K562 (cell line): ENCODE measurements around the gene DNAJC9. TPM values are rescaled to one million over a fixed set of nuclear protein-coding genes. Genes with fewer than 3 reads are reported as not detected.

ENCODE experiments used
- CEBPB ChIP-seq: fragments of 450-650 bp; IDR thresholded peaks from 2 replicates; pipeline ENCODE4 v1.6.1; 2016; ENCODE audit warnings: missing genetic modification characterization, missing compliant biosample characterization
- CEBPG ChIP-seq, 3 experiments: fragments of 200-800 bp in 1 of 3; sonication (Bioruptor generic) in 1 of 3; sonication (generic) in 1 of 3; formaldehyde crosslinking in 1 of 3; IDR thresholded peaks in 2 of 3; conservative IDR thresholded peaks in 1 of 3; 2 replicates each; pipeline versions ENCODE4 v1.6.1 to v1.8.0; 2016 to 2022; ENCODE audit warnings: missing compliant biosample characterization in 2 of 3, missing genetic modification characterization in 2 of 3, mild to moderate bottlenecking in 1 of 3, missing genetic modification reagents in 1 of 3
- DMBX1 ChIP-seq: fragments of 250-450 bp; sonication (Bioruptor Pico); IDR thresholded peaks from 2 replicates; pipeline ENCODE4 v1.8.0; 2022; ENCODE audit warnings: inconsistent platforms, mild to moderate bottlenecking, moderate library complexity, borderline replicate concordance
- EHMT2 ChIP-seq: fragments of 450-650 bp; IDR thresholded peaks from 2 replicates; pipeline ENCODE4 v1.6.1; 2018; ENCODE audit warnings: antibody characterized with exemption
- HES1 ChIP-seq: fragments of 450-650 bp; IDR thresholded peaks from 2 replicates; pipeline ENCODE4 v1.6.1; 2016; ENCODE audit warnings: low read depth, mild to moderate bottlenecking, moderate library complexity
- IFI16 ChIP-seq: fragments of 250-450 bp; sonication (Bioruptor Pico); IDR thresholded peaks from 2 replicates; pipeline ENCODE4 v2.1.2; 2022; ENCODE audit warnings: mild to moderate bottlenecking, inconsistent platforms
- KDM2B ChIP-seq: fragments of 250-450 bp; sonication (Bioruptor Pico); IDR thresholded peaks from 2 replicates; pipeline ENCODE4 v1.8.0; 2021; ENCODE audit warnings: mild to moderate bottlenecking, moderate library complexity
- MAZ ChIP-seq, 2 experiments: fragments of 450-650 bp in 1 of 2; sonication (generic) in 1 of 2; formaldehyde crosslinking; IDR thresholded peaks in 1 of 2; conservative IDR thresholded peaks in 1 of 2; 2 replicates each; pipeline versions ENCODE4 v1.4.0 to v1.5.0; 2020; ENCODE audit warnings: mild to moderate bottlenecking in 1 of 2, missing genetic modification reagents in 1 of 2
- PRMT5 ChIP-seq: sonication (generic); formaldehyde crosslinking; IDR thresholded peaks from 2 replicates; pipeline ENCODE4 v1.5.0; 2020; ENCODE audit warnings: missing genetic modification reagents
- RUNX1 ChIP-seq: sonication (generic); IDR thresholded peaks from 2 replicates; pipeline ENCODE4 v1.6.1; 2016; ENCODE audit warnings: antibody characterized with exemption, low read depth
- TAF9B ChIP-seq: fragments of 450-650 bp; IDR thresholded peaks from 2 replicates; pipeline ENCODE4 v1.6.1; 2018; ENCODE audit warnings: mild to moderate bottlenecking; ENCODE audit not compliant: partially characterized antibody
- THRAP3 ChIP-seq: fragments of 450-650 bp; IDR thresholded peaks from 2 replicates; pipeline ENCODE4 v1.6.1; 2016; ENCODE audit warnings: mild to moderate bottlenecking, inconsistent platforms, borderline replicate concordance
- USF1 ChIP-seq: sonication (generic); formaldehyde crosslinking; IDR thresholded peaks from 2 replicates; pipeline ENCODE4 v1.9.0; 2022; ENCODE audit warnings: mild to moderate bottlenecking, missing genetic modification reagents
- WHSC1 ChIP-seq: IDR thresholded peaks from one replicate; pipeline ENCODE4 v1.6.1; 2012; ENCODE audit warnings: low read length, control low read depth, inconsistent platforms
- XRCC5 ChIP-seq: fragments of 200-400 bp; formaldehyde crosslinking; IDR thresholded peaks from 2 replicates; pipeline ENCODE4 v1.6.1; 2017; ENCODE audit warnings: low read depth, mild to moderate bottlenecking, low read length
- YY1 ChIP-seq, 3 experiments: IDR thresholded peaks; 2 replicates each; pipeline ENCODE4 v1.6.1; 2011; ENCODE audit warnings: low read length in 2 of 3, mild to moderate bottlenecking in 2 of 3, moderate library complexity in 2 of 3, borderline replicate concordance in 1 of 3, control low read depth in 1 of 3, low read depth in 1 of 3; ENCODE audit not compliant: insufficient read depth in 3 of 3, insufficient replicate concordance in 2 of 3, control insufficient read depth in 1 of 3, insufficient read length in 1 of 3; ENCODE audit errors: extremely low read depth in 1 of 3
- ZBTB7A ChIP-seq: IDR thresholded peaks from 2 replicates; pipeline ENCODE4 v1.6.1; 2011; ENCODE audit warnings: low read depth, mild to moderate bottlenecking, low read length, moderate library complexity, borderline replicate concordance; ENCODE audit not compliant: control insufficient read depth
- ZNF239 ChIP-seq: fragments of 250-450 bp; sonication (Bioruptor Pico); IDR thresholded peaks from 2 replicates; pipeline ENCODE4 v1.4.0; 2020; ENCODE audit warnings: mild to moderate bottlenecking
- ZNF436 ChIP-seq: fragments of 250-450, 450-650 bp; sonication (Bioruptor Pico); formaldehyde crosslinking; IDR thresholded peaks from 2 replicates; pipeline ENCODE4 v1.7.0; 2020; ENCODE audit warnings: mild to moderate bottlenecking
- ZNF561 ChIP-seq: fragments of 450-650 bp; formaldehyde crosslinking; conservative IDR thresholded peaks from 2 replicates; pipeline ENCODE4 v1.4.0; 2020; ENCODE audit warnings: mild to moderate bottlenecking, moderate library complexity
- ZNF707 ChIP-seq: fragments of 250-450 bp; sonication (Bioruptor Pico); conservative IDR thresholded peaks from 2 replicates; pipeline ENCODE4 v1.8.0; 2022; ENCODE audit warnings: inconsistent platforms, mild to moderate bottlenecking, moderate library complexity
- ZNF717 ChIP-seq: fragments of 250-450 bp; sonication (Bioruptor Pico); IDR thresholded peaks from 2 replicates; pipeline ENCODE4 v1.5.0; 2021
- ZZZ3 ChIP-seq: fragments of 450-650 bp; IDR thresholded peaks from 2 replicates; pipeline ENCODE4 v1.6.1; 2016; ENCODE audit warnings: antibody characterized with exemption, mild to moderate bottlenecking, moderate library complexity
- polyA plus RNA-seq, 8 experiments: library from polyadenylated mRNA; depleted of rRNA in 4 of 8; stranded (reverse) in 5 of 8; unstranded in 3 of 8; fragments of >200 nt; fragmentation: Nextera tagmentation in 2 of 8; fragmentation: Illumina TruSeq in 1 of 8; extraction: Ambion mirVana in 2 of 8; extraction: Trizol in 1 of 8; gene quantifications; 2 replicates each; pipeline versions ENCODE4 v1.2.1 to v1.2.3, GENCODE V29; 2011 to 2014; ENCODE audit warnings: inconsistent platforms in 1 of 8, missing spikeins in 1 of 8
- total RNA-seq, 7 experiments: library from RNA; depleted of rRNA in 6 of 7; stranded (reverse); fragments of >200 nt in 6 of 7; fragmentation: Illumina TruSeq in 2 of 7; extraction: Trizol in 2 of 7; gene quantifications; 2 replicates each; pipeline versions ENCODE4 v1.2.1 to v1.2.3, GENCODE V29; 2011 to 2021; ENCODE audit warnings: low replicate concordance in 1 of 7
- TF ChIP-seq, protein P1 (sequence below): fragments of 250-450 bp; sonication (Bioruptor Pico); IDR thresholded peaks from 2 replicates; pipeline ENCODE4 v1.4.0; 2020

Gene DNAJC9
- total and polyA plus RNA-seq, 9 of the 15 experiments (the other 6 are each of a cell fraction or from before 2014, with no cell fraction given), result 66.7 to 133 (median 102) TPM

- TF ChIP-seq, protein P1, sequence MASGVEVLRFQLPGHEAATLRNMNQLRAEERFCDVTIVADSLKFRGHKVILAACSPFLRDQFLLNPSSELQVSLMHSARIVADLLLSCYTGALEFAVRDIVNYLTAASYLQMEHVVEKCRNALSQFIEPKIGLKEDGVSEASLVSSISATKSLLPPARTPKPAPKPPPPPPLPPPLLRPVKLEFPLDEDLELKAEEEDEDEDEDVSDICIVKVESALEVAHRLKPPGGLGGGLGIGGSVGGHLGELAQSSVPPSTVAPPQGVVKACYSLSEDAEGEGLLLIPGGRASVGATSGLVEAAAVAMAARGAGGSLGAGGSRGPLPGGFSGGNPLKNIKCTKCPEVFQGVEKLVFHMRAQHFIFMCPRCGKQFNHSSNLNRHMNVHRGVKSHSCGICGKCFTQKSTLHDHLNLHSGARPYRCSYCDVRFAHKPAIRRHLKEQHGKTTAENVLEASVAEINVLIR (CRISPR knock-in tag), result 0 out of 2 replicates have a peak, but pooled peaks have one; percentile 10
- TF ChIP-seq ZNF707 (CRISPR knock-in tag) (0 out of 2 replicates have a peak, but pooled peaks have one; percentile 8), CEBPB (peak; percentile 83), WHSC1 (peak; percentile 31), EHMT2 (peak; percentile 32; the same call in 1 of the 2 replicates), MAZ (CRISPR knock-in tag; conservative IDR thresholded peaks at IDR 0.05 in 1 of 2, IDR thresholded peaks at IDR 0.05 in 1 of 2) (no peak), PRMT5 (CRISPR knock-in tag) (0 out of 2 replicates have a peak, but pooled peaks have one; percentile 9), YY1 (IDR thresholded peaks at IDR 0.05; ENCODE audit: borderline replicate concordance in 1 of 3, control insufficient read depth in 1 of 3, extremely low read depth in 1 of 3, insufficient read depth in 3 of 3, insufficient read length in 1 of 3, insufficient replicate concordance in 2 of 3, low read depth in 1 of 3, low read length in 2 of 3) (peak in 1 of 3 experiments; percentile 5), USF1 (CRISPR knock-in tag) (peak; percentile 65), ZNF561 (0 out of 2 replicates have a peak, but pooled peaks have one; percentile 35), DMBX1 (CRISPR knock-in tag) (0 out of 2 replicates have a peak, but pooled peaks have one; percentile 23), KDM2B (CRISPR knock-in tag) (no peak), TAF9B (no peak), RUNX1 (no peak), ZZZ3 (peak; percentile 63; the same call in 1 of the 2 replicates), IFI16 (CRISPR knock-in tag) (no peak), ZNF436 (CRISPR knock-in tag) (no peak), CEBPG (CRISPR knock-in tag; IDR thresholded peaks at IDR 0.05) (peak; percentile 61; the same call in 1 of the 2 replicates), CEBPG (tag; conservative IDR thresholded peaks at IDR 0.05 in 1 of 2, IDR thresholded peaks at IDR 0.05 in 1 of 2) (peak; percentile 43 to 64), XRCC5 (0 out of 2 replicates have a peak, but pooled peaks have one; percentile 27), ZNF717 (no peak), HES1 (0 out of 2 replicates have a peak, but pooled peaks have one; percentile 14), ZNF239 (CRISPR knock-in tag) (peak; percentile 17), THRAP3 (0 out of 2 replicates have a peak, but pooled peaks have one; percentile 52), ZBTB7A (0 out of 2 replicates have a peak, but pooled peaks have one; percentile 10)
Observed at GRCh38 chr10:73251683-73252444, 4.8 kb upstream of the DNAJC9 start (continued).
